SK-N-MC (cell line): ENCODE measurements around the gene PTPN7.

Source experiments
- EZH2 ChIP-seq: fragments of 200-600 bp; sonication (generic); IDR thresholded peaks from one replicate; pipeline ENCODE4 v1.6.1; 2017; ENCODE audit warnings: antibody characterized with exemption
- FOXP2 ChIP-seq: optimal IDR thresholded peaks from 2 replicates; pipeline ENCODE3; 2011; ENCODE audit warnings: mild to moderate bottlenecking, moderate library complexity; ENCODE audit not compliant: insufficient read depth; ENCODE audit errors: extremely low read length, control extremely low read depth

GRCh38 chr1:202146993-202147392 is 13.4 kb downstream of the PTPN7 start:
- no peak for TF ChIP-seq EZH2
- no peak for TF ChIP-seq FOXP2
